HG03039 (cell line): ENCODE measurements around the gene REPS1.
"Not testable (repeated sequence)": the region's sequence is repeated elsewhere in the genome, so short reads cannot be mapped to it uniquely, and the experiment has no call there.

Source experiments
- ATAC-seq: cut with Tn5 transposase; IDR thresholded peaks from one replicate; pipeline ENCODE4 v1.9.1; 2021; ENCODE audit warnings: mild to moderate bottlenecking, moderate library complexity; ENCODE audit not compliant: unreplicated experiment

Gene REPS1, protein sequence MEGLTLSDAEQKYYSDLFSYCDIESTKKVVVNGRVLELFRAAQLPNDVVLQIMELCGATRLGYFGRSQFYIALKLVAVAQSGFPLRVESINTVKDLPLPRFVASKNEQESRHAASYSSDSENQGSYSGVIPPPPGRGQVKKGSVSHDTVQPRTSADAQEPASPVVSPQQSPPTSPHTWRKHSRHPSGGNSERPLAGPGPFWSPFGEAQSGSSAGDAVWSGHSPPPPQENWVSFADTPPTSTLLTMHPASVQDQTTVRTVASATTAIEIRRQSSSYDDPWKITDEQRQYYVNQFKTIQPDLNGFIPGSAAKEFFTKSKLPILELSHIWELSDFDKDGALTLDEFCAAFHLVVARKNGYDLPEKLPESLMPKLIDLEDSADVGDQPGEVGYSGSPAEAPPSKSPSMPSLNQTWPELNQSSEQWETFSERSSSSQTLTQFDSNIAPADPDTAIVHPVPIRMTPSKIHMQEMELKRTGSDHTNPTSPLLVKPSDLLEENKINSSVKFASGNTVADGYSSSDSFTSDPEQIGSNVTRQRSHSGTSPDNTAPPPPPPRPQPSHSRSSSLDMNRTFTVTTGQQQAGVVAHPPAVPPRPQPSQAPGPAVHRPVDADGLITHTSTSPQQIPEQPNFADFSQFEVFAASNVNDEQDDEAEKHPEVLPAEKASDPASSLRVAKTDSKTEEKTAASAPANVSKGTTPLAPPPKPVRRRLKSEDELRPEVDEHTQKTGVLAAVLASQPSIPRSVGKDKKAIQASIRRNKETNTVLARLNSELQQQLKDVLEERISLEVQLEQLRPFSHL

DNA sequence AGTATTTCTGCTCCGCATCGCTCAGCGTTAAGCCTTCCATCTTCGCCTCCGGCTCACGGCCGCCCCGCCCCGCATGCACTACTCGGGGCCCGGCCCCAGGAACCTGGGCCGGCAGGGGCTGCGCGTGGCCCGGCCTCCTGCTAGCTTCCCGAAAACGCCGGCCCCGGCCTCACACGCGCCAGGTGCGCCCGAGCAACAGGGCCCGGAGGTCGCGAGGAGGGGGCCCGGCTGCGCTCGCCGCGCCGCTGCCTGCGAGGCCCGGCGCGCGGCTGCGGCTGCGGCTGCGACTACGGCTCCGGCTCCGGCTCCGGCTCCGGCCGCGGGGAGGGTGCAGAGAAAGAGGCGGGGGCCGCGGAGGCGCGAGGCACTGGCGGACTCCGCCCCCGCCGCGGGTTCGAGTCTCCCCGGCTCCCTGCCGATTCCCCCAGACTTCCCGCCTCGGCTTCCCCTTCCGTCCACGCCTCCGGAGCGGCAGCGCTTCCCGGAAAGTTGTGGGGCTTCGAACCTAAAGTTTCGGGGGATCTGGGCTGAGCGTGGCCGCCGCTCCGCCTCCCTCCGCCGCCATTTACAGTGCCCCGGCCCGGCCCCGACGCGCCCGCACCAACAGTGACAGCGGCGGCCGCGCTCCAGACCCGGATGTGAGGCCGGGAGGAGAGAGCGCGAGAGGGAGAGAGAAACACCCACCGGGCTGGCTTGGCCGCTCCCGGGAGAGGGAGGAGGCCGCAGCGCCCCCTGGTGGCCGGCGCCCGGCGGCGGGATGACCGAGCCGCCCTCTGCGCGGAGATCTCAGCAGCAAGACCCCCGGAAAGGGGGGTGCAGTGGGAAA, at the start of gene REPS1:
REPS1 (minus strand) TSS at position 611 of the 826 bp plus-strand sequence; CDS start at position 40, 571 bp downstream.
- ATAC-seq: peak; percentile 89

DNA sequence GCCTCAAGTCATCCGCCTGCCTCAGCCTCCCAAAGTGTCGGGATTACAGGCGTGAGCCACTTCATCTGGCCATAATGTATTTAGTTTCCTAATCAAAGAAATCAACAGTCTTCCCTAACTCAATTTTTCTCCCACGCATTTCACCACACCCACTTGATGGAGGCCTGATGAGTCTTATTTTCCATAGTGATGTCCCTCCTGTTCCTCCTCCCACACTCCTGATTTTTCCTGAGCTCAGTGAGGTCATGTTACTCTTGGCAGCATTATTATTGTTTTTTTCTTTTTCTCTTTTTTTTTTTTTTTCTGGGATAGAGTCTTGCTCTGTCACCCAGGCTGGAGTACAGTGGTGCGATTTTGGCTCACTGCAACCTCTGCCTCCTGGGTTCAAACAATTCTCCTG, 49.4 kb upstream of the REPS1 start:
- no peak for ATAC-seq

DNA sequence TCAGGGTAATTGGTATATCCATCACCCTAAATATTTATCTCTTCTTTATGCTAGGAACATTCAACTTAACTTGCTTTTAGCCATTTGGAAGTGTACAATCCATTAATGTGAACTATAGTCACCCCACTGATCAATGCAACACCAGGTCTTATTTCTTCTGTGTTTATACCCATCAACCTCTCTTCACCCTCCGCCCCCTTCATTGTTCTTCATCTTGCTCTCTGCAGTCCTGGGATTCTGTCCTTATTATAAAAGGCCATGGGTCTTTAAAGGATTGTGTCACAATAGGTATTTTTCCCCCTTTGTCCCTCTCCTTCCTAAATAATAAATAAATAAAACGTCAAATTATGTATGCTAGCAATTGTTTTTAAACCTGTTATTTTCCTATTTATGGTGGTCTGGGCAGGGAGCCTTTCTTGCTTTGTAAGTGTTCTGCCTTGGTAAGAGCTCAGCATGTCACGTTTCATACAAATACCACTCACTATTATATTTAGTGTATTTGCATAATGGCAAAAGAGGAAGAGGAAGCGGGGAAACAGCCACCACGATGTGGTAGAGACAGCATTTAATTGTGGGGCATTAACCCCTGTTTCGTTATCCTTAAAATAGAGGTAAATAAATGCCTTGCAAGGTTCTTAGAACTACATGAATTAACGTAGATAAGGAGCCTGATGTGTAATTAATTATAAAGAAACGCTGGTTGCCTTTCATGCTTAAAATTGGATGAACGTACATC, 42.3 kb upstream of the REPS1 start:
- peak; percentile 36 for ATAC-seq

DNA sequence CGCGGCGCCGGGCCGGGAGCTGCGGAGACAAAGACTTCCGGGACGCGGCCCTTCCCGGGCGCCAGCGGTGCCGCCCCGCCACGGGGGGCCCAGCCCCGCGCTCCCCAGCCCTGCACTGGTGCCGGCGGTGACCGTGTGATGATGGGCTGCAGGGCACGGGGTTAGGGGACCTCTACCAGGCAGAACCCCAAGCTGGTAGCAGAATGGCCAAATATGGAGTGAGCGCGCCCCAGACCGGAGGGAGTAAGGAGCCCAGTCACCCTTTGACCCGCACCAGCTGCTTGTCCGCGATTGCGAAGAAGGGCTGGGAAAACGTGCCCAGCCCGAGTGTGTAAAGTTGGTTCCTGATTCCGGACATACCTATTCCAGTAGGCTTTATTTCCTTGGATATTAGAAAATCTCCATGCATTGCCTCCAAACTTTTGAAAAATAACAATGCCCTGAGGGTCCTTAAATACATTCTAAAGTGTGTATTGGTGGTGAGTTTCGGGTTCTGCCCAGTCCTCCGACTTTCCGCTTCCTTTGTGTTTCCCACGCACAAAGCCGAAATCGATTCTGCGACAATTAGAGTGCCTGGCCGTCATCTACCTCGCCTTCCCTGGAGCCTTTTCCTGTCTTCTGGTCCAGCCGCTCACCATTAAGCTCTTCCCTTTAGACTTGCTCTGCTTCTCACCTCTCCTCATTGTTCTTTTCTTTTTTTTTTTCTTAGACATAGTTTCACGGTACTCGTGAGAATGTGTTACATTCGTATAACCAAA, 41.6 kb upstream of the REPS1 start:
- ATAC-seq: peak; percentile 26

DNA sequence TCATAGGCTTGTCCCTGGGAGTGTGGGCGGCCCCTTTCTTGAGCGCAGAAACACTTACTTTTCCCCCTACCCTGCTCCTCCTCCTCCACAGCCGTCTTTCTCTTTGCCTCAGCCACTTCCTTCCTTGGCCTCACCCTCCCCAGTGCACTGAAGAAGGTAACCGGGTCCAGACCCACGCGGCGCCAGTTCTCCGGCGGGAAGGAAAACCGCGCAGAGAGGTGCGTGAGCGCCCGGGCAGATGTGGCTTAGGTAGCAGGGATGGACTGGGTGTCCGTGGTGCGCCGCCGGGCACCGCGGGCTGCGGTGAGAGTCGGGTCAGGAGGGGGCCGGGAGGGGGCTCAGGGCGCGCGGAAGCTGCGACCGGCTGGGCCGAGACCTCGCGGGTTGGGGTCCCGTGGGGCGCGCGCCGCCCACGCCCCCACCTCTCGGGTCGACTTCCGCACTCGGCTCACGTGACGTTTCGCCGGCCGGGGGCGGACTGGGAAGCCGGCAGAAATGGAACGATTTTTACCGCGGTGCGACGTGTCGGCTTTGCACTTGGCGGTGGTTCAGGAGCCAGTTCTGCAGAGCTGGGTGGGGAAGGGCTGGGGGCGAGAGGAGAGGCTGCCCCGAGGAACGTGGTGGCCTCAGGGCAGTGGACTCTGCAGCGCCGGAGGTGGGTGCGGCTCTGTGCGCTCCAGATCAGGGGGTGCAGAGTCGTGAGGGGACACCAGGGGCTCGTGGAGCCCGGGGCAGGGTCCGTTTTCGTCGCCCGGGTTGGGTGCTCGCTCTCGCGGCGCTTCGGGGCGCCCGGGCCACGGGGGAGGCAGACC, 40.8 kb upstream of the REPS1 start, which contains the start of gene ABRACL:
ABRACL (plus strand) TSS at position 88 of the 812 bp plus-strand sequence. CDS start 5,416 bp downstream, outside the sequence.
- peak; percentile 62 for ATAC-seq

DNA sequence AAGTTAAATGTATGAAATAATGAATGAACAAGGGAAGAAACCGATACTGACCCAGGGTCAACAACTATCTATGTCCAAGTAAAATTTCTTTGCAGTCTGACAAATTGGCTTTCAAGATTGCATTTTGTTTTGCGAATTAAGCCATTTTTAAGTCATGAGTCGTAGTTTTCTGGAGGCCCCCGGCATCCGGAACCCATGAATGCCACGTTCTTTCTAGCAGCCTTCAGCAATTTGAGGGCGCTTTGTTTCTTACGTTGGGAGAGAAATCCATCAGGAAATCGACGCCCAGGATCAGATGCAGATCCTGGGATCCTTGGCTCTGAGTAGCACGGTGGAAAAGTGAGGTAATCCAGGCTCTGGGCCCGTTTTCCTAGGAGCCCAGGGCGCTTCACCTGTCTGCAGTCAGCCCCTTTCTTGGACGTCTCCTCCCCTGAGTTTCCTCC, 40.2 kb upstream of the REPS1 start:
- no peak for ATAC-seq

DNA sequence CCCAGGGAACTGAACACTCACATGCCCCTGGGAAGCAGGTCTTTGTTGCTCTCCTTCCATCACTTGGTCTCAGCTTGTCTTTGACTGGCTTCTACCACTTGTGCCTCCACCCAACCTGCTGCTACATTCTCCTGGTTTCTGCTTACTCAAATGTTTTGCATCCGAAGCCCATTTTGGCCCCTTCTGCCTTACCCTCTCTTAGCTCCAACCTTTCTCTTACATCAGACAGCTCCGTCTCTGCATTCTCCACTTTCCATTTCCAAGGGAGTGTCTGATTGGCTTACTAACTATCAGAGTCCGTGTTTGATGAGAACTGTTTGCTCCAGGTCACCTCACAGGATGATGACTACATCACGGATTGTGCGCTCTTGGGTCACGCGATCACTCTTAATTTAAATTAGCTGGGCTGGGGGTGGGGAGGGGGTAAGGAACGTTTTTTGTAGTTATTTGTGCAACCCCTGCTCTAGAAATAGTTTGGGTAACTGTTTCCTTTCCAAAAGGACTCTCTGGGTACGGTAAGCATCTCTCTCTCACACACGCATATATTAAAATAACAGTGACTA, 39.6 kb upstream of the REPS1 start:
- no peak for ATAC-seq

DNA sequence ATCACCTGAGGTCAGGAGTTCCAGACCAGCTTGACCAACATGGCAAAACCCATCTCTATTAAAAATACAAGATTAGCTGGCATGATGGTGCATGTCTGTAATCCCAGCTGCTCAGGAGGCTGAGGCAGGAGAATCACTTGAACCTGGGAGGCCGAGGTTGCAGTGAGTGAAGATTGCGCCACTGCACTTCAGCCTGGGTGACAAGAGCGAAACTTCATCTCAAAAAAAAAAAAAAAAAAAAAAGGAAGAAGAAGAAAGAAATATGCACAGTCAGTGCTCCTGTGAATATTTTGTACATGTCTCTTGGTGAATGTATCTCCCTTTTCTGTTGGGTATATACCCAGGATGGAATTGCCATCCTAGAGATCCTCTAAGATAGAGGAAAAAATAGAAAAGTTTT, 37.4 kb upstream of the REPS1 start:
- ATAC-seq: not testable (repeated sequence)

DNA sequence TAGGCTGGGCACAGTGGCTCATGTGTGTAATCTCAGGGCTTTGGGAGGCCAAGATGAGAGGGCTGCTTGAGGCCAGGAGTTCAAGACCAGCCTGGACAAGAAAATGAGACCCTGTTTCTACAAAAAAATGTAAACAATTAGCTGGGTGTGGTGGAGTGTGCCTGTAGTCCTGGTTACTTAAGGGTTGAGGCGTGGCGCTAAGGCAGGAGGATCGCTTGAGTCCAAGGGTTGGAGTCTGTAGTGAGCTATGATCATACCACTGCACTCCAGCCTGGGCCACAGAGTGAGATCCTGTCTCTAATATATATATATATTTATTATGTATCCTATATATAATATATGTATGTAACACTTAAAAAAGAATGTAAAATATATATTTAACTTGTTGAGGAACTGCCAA, 32.6 kb upstream of the REPS1 start:
- ATAC-seq: no peak

DNA sequence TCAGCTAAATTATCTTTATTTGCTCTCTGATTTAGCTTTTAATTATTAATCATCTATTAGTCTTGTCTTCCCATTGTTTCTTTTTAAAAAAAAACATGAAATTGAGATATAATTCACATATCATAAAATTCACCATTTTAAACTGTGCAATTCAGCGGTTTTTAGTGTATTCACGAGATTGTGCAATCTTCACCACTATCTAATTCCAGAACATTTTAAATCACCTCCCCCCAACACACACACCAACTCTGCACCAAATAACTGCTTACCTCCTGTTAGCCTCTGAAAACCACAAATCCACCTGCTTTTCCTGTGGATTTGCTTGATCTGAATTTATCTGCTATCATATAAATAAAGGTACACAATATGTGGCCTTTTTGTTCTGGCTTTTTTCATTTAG, 31.7 kb upstream of the REPS1 start:
- ATAC-seq: no peak

DNA sequence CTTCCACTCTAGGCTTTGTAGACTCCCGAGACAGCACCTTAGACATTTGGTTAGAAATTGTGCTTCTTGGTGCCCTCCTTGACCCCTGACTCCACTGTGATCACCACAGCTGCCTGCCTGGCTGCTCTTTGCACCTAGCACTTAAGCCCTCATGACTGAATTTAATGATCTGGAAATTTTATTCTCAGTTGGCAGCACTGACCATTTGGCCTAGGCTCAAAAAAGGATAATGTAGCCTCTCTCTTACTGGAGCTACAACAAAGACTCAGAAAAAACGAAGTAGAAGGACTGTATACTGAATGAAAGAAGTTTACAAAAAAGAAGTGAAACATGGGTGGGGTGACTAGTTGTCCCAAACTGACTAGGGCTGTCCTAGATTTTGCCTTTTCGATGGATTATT, 29.2 kb upstream of the REPS1 start:
- ATAC-seq: no peak

DNA sequence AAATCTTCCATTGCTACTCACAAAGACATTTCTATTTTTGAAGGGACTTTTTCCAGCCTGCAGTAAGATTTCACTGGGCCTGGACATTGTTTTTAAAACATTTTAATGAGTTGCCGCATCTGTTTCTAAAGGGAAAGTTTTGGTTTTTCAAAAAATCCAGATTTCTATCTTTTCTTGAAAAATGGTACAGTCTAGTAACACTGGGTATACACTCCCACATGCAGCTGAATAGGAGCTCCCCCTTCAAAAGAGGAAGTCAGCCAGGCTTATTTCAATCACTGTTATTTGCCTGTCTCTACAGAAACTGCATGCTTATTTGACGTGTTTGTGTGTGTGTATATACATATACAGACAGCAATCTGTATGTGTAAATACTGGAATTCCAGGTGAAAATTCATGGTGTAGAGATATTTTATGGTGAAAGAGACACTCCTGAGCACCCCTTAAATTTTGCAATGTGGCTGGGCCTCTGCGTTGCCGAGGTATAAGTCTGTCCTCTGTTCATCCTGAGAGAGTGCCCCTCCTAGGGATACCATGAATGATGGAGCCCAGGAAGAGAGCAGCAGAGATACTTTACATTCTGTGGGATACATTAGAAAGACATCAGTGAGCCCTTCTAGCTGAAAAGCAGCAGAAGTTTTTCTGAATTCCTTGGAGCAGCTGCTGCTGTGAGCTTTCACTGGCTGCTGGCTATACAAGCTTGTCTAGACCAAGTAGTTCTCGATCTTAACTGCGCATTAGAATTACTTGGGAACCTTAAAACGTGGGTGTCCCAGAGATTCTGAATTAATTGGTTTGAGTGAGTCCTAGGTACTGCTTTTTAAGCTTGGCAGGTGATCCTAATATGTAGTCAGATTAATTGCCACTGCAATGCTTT, 28.5 kb upstream of the REPS1 start:
- ATAC-seq: peak; percentile 91

DNA sequence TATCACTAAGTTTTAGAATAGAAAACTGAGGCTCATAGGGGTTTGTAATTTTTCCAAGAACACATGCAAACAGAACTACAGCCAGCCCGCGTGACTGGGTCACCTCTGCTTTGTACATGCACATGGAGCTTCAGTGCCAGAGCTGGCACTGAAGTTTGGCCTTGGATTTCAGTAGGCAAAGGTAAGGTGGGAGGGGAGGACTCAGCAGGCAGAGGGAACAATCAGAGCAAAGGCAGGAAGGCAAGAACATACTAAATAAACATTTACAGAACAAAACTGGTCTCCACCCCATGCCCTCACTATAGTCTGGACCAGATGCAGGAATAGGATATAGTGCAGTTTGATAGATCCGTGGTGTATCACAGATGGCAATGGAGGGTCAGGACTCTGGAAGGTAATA, 26.9 kb upstream of the REPS1 start:
- no peak for ATAC-seq

DNA sequence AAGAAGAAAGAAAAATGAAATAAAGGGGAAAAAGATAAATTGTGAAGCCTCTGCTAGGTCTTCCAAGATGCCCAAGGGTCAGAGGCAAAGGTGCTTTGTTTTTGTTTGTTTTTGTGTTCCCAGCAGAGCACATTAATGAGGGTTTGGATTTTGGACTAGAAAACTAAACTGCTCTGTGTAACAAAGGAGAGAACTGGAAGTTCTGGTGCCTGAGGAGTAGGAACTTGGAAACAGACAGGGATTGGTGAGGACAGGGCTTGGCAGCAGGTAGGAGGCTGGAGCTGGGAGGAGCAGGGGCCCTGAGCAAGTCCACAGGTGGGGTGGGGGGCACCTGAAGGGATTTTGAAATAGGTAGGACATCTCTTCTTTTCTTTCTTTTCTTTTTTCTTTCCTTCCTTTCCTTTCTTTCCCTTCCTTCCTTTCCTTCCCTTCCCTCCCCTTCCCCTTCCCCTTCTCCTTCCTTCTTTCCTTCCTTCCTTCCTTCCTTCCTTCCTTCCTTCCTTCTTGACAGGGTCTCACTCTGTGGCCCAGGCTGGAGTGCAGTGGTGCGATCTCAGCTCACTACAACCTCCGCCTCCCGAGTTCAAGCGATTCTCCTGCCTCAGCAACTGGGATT, 25.2 kb upstream of the REPS1 start:
- ATAC-seq: no peak

DNA sequence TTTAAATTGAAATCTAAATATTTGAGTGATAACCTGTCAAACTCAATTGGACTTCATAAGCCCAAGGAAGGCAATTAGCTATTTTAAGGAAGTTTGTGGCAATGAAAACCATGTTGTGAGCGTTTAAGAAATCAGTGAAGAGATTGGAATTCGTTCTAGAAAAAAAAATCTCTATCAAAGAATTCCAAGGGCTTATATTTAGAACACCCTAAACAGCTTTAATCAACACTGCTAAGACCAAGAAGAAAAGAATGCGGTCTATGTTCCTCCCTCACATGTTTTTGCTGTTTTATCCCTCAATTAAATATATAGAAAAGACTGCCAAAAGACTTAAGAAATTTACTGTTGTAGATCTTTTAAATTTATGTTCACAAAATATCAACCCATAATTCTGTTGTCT, 23.9 kb upstream of the REPS1 start:
- ATAC-seq: no peak

DNA sequence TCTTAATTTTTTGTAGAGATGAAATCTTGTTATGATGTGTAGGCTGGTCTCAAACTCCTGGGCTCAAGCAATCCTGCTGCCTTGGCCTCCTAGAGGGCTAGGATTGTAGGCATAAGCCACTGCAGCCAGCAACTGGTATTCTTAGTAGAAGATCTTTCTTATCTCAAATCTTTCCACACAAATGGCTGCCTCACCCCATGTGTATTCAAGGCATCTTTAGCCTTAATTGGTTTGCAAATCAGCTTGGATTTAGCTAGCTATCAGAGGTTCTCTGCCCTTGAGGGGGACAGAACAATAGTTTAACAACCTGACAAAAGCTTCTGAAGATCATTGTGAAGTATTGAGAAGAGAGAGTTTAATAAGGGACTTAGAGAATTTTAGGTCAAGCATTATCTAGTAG, 22.6 kb upstream of the REPS1 start:
- no peak for ATAC-seq

DNA sequence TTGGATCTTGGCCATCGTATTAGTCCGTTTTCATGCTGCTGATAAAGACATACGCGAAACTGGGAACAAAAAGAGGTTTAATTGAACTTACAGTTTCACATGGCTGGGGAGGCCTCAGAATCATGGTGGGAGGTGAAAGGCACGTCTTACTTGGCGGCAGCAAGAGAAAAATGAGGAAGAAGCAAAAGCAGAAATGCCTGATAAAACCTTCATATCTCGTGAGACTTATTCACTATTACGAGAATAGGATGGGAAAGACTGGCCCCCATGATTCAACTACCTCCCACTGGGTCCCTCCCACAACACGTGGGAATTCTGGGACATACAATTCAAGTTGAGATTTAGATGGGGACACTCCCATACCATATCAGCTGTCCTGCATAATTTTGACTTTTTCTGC, 20.1 kb upstream of the REPS1 start:
- no peak for ATAC-seq
